ENCODE results near the gene SIPA1.

DNA sequence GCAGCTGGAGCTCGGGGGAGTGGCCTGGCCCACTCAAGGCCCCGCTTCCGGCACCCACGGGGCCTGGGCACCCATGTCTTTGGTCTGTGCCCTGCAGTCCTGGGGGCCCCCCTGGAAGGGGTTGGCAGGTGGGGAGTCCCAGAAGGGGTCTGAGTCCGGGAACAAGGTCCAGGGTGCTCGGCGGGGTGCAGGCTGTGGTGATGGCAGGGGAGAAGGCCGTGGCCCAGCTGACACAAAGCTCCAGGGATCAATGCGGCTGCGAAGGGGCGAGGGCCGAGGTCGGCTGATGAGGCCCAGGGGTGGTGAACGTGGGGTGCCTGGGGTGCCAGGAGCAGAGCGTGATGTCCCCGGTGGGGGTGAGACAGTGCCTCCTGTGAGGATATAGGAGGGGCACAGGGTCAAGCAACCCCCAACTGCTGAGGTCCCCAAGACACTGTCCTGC is 39.6 kb upstream of the SIPA1 start:
- TF ChIP-seq, protein P1, sequence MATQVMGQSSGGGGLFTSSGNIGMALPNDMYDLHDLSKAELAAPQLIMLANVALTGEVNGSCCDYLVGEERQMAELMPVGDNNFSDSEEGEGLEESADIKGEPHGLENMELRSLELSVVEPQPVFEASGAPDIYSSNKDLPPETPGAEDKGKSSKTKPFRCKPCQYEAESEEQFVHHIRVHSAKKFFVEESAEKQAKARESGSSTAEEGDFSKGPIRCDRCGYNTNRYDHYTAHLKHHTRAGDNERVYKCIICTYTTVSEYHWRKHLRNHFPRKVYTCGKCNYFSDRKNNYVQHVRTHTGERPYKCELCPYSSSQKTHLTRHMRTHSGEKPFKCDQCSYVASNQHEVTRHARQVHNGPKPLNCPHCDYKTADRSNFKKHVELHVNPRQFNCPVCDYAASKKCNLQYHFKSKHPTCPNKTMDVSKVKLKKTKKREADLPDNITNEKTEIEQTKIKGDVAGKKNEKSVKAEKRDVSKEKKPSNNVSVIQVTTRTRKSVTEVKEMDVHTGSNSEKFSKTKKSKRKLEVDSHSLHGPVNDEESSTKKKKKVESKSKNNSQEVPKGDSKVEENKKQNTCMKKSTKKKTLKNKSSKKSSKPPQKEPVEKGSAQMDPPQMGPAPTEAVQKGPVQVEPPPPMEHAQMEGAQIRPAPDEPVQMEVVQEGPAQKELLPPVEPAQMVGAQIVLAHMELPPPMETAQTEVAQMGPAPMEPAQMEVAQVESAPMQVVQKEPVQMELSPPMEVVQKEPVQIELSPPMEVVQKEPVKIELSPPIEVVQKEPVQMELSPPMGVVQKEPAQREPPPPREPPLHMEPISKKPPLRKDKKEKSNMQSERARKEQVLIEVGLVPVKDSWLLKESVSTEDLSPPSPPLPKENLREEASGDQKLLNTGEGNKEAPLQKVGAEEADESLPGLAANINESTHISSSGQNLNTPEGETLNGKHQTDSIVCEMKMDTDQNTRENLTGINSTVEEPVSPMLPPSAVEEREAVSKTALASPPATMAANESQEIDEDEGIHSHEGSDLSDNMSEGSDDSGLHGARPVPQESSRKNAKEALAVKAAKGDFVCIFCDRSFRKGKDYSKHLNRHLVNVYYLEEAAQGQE (IDR thresholded peaks at IDR 0.05): no peak
- TF ChIP-seq, protein P2, sequence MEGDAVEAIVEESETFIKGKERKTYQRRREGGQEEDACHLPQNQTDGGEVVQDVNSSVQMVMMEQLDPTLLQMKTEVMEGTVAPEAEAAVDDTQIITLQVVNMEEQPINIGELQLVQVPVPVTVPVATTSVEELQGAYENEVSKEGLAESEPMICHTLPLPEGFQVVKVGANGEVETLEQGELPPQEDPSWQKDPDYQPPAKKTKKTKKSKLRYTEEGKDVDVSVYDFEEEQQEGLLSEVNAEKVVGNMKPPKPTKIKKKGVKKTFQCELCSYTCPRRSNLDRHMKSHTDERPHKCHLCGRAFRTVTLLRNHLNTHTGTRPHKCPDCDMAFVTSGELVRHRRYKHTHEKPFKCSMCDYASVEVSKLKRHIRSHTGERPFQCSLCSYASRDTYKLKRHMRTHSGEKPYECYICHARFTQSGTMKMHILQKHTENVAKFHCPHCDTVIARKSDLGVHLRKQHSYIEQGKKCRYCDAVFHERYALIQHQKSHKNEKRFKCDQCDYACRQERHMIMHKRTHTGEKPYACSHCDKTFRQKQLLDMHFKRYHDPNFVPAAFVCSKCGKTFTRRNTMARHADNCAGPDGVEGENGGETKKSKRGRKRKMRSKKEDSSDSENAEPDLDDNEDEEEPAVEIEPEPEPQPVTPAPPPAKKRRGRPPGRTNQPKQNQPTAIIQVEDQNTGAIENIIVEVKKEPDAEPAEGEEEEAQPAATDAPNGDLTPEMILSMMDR (IDR thresholded peaks at IDR 0.05; ENCODE audit: low read depth, low read length, missing input control): no peak
- no peak for TF ChIP-seq YY1 (IDR thresholded peaks at IDR 0.05)
- TF ChIP-seq, protein P3, sequence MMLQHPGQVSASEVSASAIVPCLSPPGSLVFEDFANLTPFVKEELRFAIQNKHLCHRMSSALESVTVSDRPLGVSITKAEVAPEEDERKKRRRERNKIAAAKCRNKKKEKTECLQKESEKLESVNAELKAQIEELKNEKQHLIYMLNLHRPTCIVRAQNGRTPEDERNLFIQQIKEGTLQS (IDR thresholded peaks at IDR 0.05): no peak

Data from liver (tissue), 3 donors.